Fibroblast of upper back skin (primary cell): ENCODE results near the gene ELL2.
"Not testable (repeated sequence)": the region's sequence is repeated elsewhere in the genome, so short reads cannot be mapped to it uniquely, and the experiment has no call there.

Experiments used
- DNase-seq: peaks from one replicate; pipeline ENCODE4 v3.0.0-alpha.2; 2013

ELL2 gene

GRCh38 chr5:95836971-95837370 is 124.7 kb downstream of the ELL2 start:
- DNase-seq, result not testable (repeated sequence)

GRCh38 chr5:95836544-95836943 is 125.1 kb downstream of the ELL2 start:
- no peak for DNase-seq

GRCh38 chr5:95835682-95836385 is 125.8 kb downstream of the ELL2 start:
- no peak for DNase-seq
